HG02852 (cell line): ENCODE results near the gene HMCN1.

Source experiments
- ATAC-seq: cut with Tn5 transposase; IDR thresholded peaks from one replicate; pipeline ENCODE4 v1.9.1; 2021; ENCODE audit warnings: mild to moderate bottlenecking, moderate library complexity; ENCODE audit not compliant: unreplicated experiment

HMCN1 gene

GRCh38 chr1:185895208-185895900, 161.2 kb downstream of the HMCN1 start:
- ATAC-seq: no peak

- ATAC-seq: no peak
Measured at GRCh38 chr1:185896863-185897262, 162.7 kb downstream of the HMCN1 start.

GRCh38 chr1:185906186-185906585, 172.0 kb downstream of the HMCN1 start:
- ATAC-seq: no peak

- no peak for ATAC-seq
Measured at GRCh38 chr1:185907246-185907645, 173.1 kb downstream of the HMCN1 start.

- ATAC-seq: no peak
Measured at GRCh38 chr1:185911978-185912377, 177.8 kb downstream of the HMCN1 start.

GRCh38 chr1:185912504-185912903, 178.3 kb downstream of the HMCN1 start:
- no peak for ATAC-seq

GRCh38 chr1:185914089-185914488, 179.9 kb downstream of the HMCN1 start:
- ATAC-seq: no peak

- ATAC-seq: no peak
Measured at GRCh38 chr1:185916861-185917260, 182.7 kb downstream of the HMCN1 start.

- no peak for ATAC-seq
Measured at GRCh38 chr1:185917646-185918045, 183.5 kb downstream of the HMCN1 start.

- ATAC-seq: no peak
Measured at GRCh38 chr1:185920602-185921001, 186.4 kb downstream of the HMCN1 start.

GRCh38 chr1:185921636-185922035, 187.4 kb downstream of the HMCN1 start:
- no peak for ATAC-seq

- ATAC-seq: no peak
Measured at GRCh38 chr1:185926588-185926987, 192.4 kb downstream of the HMCN1 start.

GRCh38 chr1:185929776-185930175, 195.6 kb downstream of the HMCN1 start:
- no peak for ATAC-seq

GRCh38 chr1:185931438-185931837, 197.2 kb downstream of the HMCN1 start:
- no peak for ATAC-seq

GRCh38 chr1:185933580-185933979, 199.4 kb downstream of the HMCN1 start:
- ATAC-seq: no peak

- ATAC-seq: no peak
Measured at GRCh38 chr1:185934476-185935189, 200.4 kb downstream of the HMCN1 start.

GRCh38 chr1:185935360-185935759, 201.2 kb downstream of the HMCN1 start:
- no peak for ATAC-seq

- ATAC-seq: no peak
Measured at GRCh38 chr1:185936641-185937040, 202.4 kb downstream of the HMCN1 start.

GRCh38 chr1:185938396-185938795, 204.2 kb downstream of the HMCN1 start:
- ATAC-seq: no peak

GRCh38 chr1:185939142-185939541, 205.0 kb downstream of the HMCN1 start:
- no peak for ATAC-seq

GRCh38 chr1:185942961-185943360, 208.8 kb downstream of the HMCN1 start:
- ATAC-seq: no peak

GRCh38 chr1:185956881-185957280, 222.7 kb downstream of the HMCN1 start:
- ATAC-seq: no peak
